ENCODE data around the gene TANGO2. TPM values are rescaled to one million over a fixed set of nuclear protein-coding genes. Genes with fewer than 3 reads are reported as not detected.

The TANGO2 gene
- polyA plus RNA-seq, 1 of the 3 experiments (the other 2 are of a cell fraction): 20.7 TPM

DNA sequence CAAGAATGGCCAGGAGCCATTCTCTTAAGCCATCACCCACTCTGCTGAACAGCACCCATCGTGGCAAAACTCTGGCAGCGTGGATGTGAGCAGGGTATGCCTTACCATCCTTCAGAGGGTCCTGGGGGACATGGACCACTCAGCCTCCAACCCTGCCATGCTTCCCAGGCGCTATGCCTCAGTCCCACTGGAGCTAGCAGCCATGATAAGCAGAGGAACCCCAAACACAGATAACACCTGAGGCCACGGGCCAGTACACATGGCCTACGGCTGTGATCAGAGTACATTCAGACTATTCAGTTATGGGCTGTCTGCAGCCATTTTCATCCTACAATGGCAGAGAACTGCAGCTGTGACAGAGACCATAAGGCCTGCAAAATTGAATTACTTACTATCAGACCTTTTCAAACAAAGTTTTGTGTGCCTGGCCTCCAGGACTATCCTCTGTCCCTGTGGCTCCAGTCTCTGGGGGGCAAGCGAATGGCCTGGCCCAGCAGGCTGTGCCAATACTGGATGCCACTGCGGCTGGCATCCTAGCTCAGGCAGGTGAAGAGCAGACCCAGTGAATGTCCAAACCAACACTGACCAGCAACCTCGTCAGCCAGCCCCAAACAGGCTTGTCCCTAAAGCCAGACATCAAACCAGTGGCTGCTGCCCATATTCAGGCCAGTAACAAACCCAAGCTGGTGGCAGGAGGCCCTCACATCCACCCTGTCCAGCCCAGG lies 11.2 kb upstream of the TANGO2 start:
- peak; percentile 80 for DNase-seq
- H3K36me3 ChIP-seq (replicated peaks in 1 of 2; ENCODE audit: control insufficient read depth in 1 of 2, insufficient read depth in 2 of 2, low read length in 1 of 2): peaks cover 0 to 3% of the 10 kb centered on the region in 2 experiments
- H3K9me2 ChIP-seq: no peaks in the 10 kb centered on the region
- H3K27me3 ChIP-seq (ENCODE audit: insufficient read depth): no peaks in the 10 kb centered on the region
- no peak overlapping the region for H3K4me3 ChIP-seq (ENCODE audit: low read depth in 2 of 2, low read length in 1 of 2)
- H3K27ac ChIP-seq (ENCODE audit: low read depth in 2 of 2, low read length in 1 of 2): peak overlapping the region in 1 of 2 experiments; percentile 99; a peak in 3 of 4 replicates
- CTCF ChIA-PET: interaction anchor here (1.0 to 8.9 kb wide), 6 partner anchors 9 to 100 kb away, joined by 3 to 501 read pairs (median 39); partner anchors contain the start of gene TANGO2
- WGBS (ENCODE audit: low lambda C conversion rate): 76% methylated on average over 5 of the region's 8 CpGs
- no peak overlapping the region for H3K9ac ChIP-seq
- no peak overlapping the region for H3K4me2 ChIP-seq
- no peaks in the 10 kb centered on the region for H3F3A ChIP-seq (replicated peaks; ENCODE audit: insufficient read depth)
- H3K4me1 ChIP-seq (ENCODE audit: control insufficient read depth in 1 of 2, insufficient read depth in 2 of 2, low read depth in 1 of 2, low read length in 1 of 2): peaks cover 0 to 69% of the 10 kb centered on the region in 2 experiments; a peak in 2 of 4 replicates
- H2AFZ ChIP-seq (ENCODE audit: low read depth): no peak overlapping the region
- POLR2A ChIA-PET: interaction anchor here (0.7 to 2.6 kb wide), 5 partner anchors 11 to 40 kb away, joined by 3 to 9 read pairs (median 6); no protein-coding TSS in a partner anchor
- no peaks in the 10 kb centered on the region for H3K79me2 ChIP-seq (ENCODE audit: insufficient read depth)
- no peaks in the 10 kb centered on the region for H4K20me1 ChIP-seq (ENCODE audit: insufficient read depth)
- H3K9me3 ChIP-seq: 0 out of 2 replicates have a peak, but pooled peaks cover 2% of the 10 kb centered on the region
- no peak for TF ChIP-seq TEAD4 (IDR thresholded peaks at IDR 0.05; ENCODE audit: borderline replicate concordance, insufficient read depth)
- TF ChIP-seq MEF2A (IDR thresholded peaks at IDR 0.05; ENCODE audit: borderline replicate concordance, low read depth): no peak
- TF ChIP-seq GATA2 (CRISPR knock-in tag; IDR thresholded peaks at IDR 0.05): peak; percentile 82
- TF ChIP-seq FOXM1 (IDR thresholded peaks at IDR 0.05; ENCODE audit: low read depth): no peak
- TF ChIP-seq JUND (IDR thresholded peaks at IDR 0.05): no peak
- no peak for TF ChIP-seq YY1 (IDR thresholded peaks at IDR 0.05; ENCODE audit: low read depth)
- peak; percentile 80 for TF ChIP-seq CHD2 (IDR thresholded peaks at IDR 0.05; ENCODE audit: low read length, partially characterized antibody)
- TF ChIP-seq EZH2phosphoT487 (IDR thresholded peaks at IDR 0.05; ENCODE audit: borderline replicate concordance, low read depth): no peak
- TF ChIP-seq ZBTB33 (IDR thresholded peaks at IDR 0.05; ENCODE audit: borderline replicate concordance, low read depth): no peak
- TF ChIP-seq RCOR1 (IDR thresholded peaks at IDR 0.05; ENCODE audit: low read length): peak; percentile 97
- TF ChIP-seq GABPA (IDR thresholded peaks at IDR 0.05; ENCODE audit: low read depth): no peak
- TF ChIP-seq POLR2AphosphoS5 (IDR thresholded peaks at IDR 0.05; ENCODE audit: low read depth, low read length): peak; percentile 46; the same call in 1 of the 2 replicates
- TF ChIP-seq MXI1 (IDR thresholded peaks at IDR 0.05; ENCODE audit: low read depth, low read length): peak; percentile 72; the same call in 1 of the 2 replicates
- peak in 1 of 2 experiments; percentile 96; a peak in 2 of 4 replicates for TF ChIP-seq EP300 (IDR thresholded peaks at IDR 0.05; ENCODE audit: borderline replicate concordance in 1 of 2, low read depth in 1 of 2, low read length in 1 of 2)
- 0 out of 2 replicates have a peak, but pooled peaks have one; percentile 20 for TF ChIP-seq RFX5 (IDR thresholded peaks at IDR 0.05; ENCODE audit: low read length)
- no peak; the same call in 1 of the 2 replicates for TF ChIP-seq IRF3 (IDR thresholded peaks at IDR 0.05; ENCODE audit: low read depth, low read length)
- no peak for TF ChIP-seq ELF1 (IDR thresholded peaks at IDR 0.05)
- peak; percentile 48; the same call in 1 of the 2 replicates for TF ChIP-seq TCF12 (IDR thresholded peaks at IDR 0.05)
- TF ChIP-seq CTCF (IDR thresholded peaks at IDR 0.05): no peak
- TF ChIP-seq, protein P1, sequence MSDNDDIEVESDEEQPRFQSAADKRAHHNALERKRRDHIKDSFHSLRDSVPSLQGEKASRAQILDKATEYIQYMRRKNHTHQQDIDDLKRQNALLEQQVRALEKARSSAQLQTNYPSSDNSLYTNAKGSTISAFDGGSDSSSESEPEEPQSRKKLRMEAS (IDR thresholded peaks at IDR 0.05; ENCODE audit: low read depth): no peak
- no peak for TF ChIP-seq USF1 (IDR thresholded peaks at IDR 0.05; ENCODE audit: borderline replicate concordance, low read depth)
- TF ChIP-seq, protein P2, sequence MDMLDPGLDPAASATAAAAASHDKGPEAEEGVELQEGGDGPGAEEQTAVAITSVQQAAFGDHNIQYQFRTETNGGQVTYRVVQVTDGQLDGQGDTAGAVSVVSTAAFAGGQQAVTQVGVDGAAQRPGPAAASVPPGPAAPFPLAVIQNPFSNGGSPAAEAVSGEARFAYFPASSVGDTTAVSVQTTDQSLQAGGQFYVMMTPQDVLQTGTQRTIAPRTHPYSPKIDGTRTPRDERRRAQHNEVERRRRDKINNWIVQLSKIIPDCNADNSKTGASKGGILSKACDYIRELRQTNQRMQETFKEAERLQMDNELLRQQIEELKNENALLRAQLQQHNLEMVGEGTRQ (IDR thresholded peaks at IDR 0.05; ENCODE audit: borderline replicate concordance, low read depth, low read length): no peak
- no peak for TF ChIP-seq PBX3 (IDR thresholded peaks at IDR 0.05)
- TF ChIP-seq SIN3A (IDR thresholded peaks at IDR 0.05; ENCODE audit: borderline replicate concordance, low read depth, low read length): no peak
